HL-60 (cell line): Measurements from ENCODE around the gene SCD.

ENCODE experiments used
- DNase-seq, 2 experiments: peaks; one replicate each; pipeline ENCODE4 v3.0.0-alpha.2; 2010 to 2020; ENCODE audit warnings: low read depth in 1 of 2, low spot score in 1 of 2
- H3K27ac ChIP-seq: fragments of 250-450 bp; sonication (Bioruptor Pico); replicated peaks from 2 replicates; pipeline ENCODE4 v1.5.1; 2020; ENCODE audit warnings: mild to moderate bottlenecking, moderate library complexity
- H3K27me3 ChIP-seq: fragments of 250-450 bp; sonication (Bioruptor Pico); 2 replicates; pipeline ENCODE4 v1.5.1; 2021; ENCODE audit warnings: mild to moderate bottlenecking, moderate library complexity; ENCODE audit not compliant: insufficient read depth, poor library complexity, severe bottlenecking
- H3K4me3 ChIP-seq: replicated peaks from 2 replicates; pipeline ENCODE4 v1.5.1; 2011; ENCODE audit warnings: mild to moderate bottlenecking, control low read depth, low read length; ENCODE audit not compliant: insufficient read depth
- CTCF ChIP-seq: IDR thresholded peaks from one replicate; pipeline ENCODE4 v1.5.1; 2011; ENCODE audit warnings: low read length, control low read depth, inconsistent platforms; ENCODE audit not compliant: insufficient read depth
- GABPA ChIP-seq: IDR thresholded peaks from 2 replicates; pipeline ENCODE4 v1.6.1; 2012; ENCODE audit warnings: low read depth
- POLR2AphosphoS5 ChIP-seq: IDR thresholded peaks from 2 replicates; pipeline ENCODE4 v1.6.1; 2012; ENCODE audit warnings: low read depth
- SPI1 ChIP-seq: IDR thresholded peaks from 2 replicates; pipeline ENCODE4 v1.6.1; 2012; ENCODE audit warnings: low read depth, mild to moderate bottlenecking, borderline replicate concordance
- TF ChIP-seq, protein P1 (sequence below): IDR thresholded peaks from 2 replicates; pipeline ENCODE4 v1.6.1; 2012; ENCODE audit warnings: low read depth; ENCODE audit not compliant: insufficient replicate concordance

Gene SCD

DNA sequence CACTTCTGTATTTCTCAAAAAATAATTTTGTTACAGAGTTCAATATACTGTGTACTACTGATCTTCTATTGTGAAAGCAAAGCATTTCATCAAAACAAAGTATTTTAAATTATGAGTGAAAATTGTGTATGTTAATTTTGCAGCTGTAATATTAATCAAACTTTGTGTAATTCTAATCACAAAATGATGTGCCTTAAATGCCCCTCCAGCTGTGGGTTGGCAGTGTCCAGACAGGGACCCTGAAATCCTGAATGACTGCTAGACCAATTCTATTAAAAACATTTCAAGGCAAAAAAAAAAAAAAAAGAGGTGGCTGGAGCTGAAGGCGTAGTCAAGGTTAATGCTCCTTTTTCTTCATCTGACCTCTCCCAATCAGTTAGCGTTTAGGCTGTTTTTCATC lies 36.2 kb downstream of the SCD start:
- H3K4me3 ChIP-seq: no peak overlapping the region
- H3K27ac ChIP-seq: no peak overlapping the region
- TF ChIP-seq SPI1: no peak
- no peak for TF ChIP-seq CTCF
- no peak for TF ChIP-seq POLR2AphosphoS5
- TF ChIP-seq GABPA: no peak
- TF ChIP-seq, protein P1, sequence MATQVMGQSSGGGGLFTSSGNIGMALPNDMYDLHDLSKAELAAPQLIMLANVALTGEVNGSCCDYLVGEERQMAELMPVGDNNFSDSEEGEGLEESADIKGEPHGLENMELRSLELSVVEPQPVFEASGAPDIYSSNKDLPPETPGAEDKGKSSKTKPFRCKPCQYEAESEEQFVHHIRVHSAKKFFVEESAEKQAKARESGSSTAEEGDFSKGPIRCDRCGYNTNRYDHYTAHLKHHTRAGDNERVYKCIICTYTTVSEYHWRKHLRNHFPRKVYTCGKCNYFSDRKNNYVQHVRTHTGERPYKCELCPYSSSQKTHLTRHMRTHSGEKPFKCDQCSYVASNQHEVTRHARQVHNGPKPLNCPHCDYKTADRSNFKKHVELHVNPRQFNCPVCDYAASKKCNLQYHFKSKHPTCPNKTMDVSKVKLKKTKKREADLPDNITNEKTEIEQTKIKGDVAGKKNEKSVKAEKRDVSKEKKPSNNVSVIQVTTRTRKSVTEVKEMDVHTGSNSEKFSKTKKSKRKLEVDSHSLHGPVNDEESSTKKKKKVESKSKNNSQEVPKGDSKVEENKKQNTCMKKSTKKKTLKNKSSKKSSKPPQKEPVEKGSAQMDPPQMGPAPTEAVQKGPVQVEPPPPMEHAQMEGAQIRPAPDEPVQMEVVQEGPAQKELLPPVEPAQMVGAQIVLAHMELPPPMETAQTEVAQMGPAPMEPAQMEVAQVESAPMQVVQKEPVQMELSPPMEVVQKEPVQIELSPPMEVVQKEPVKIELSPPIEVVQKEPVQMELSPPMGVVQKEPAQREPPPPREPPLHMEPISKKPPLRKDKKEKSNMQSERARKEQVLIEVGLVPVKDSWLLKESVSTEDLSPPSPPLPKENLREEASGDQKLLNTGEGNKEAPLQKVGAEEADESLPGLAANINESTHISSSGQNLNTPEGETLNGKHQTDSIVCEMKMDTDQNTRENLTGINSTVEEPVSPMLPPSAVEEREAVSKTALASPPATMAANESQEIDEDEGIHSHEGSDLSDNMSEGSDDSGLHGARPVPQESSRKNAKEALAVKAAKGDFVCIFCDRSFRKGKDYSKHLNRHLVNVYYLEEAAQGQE: no peak
- DNase-seq: no peak
- H3K27me3 ChIP-seq: no peaks in the 10 kb centered on the region

DNA sequence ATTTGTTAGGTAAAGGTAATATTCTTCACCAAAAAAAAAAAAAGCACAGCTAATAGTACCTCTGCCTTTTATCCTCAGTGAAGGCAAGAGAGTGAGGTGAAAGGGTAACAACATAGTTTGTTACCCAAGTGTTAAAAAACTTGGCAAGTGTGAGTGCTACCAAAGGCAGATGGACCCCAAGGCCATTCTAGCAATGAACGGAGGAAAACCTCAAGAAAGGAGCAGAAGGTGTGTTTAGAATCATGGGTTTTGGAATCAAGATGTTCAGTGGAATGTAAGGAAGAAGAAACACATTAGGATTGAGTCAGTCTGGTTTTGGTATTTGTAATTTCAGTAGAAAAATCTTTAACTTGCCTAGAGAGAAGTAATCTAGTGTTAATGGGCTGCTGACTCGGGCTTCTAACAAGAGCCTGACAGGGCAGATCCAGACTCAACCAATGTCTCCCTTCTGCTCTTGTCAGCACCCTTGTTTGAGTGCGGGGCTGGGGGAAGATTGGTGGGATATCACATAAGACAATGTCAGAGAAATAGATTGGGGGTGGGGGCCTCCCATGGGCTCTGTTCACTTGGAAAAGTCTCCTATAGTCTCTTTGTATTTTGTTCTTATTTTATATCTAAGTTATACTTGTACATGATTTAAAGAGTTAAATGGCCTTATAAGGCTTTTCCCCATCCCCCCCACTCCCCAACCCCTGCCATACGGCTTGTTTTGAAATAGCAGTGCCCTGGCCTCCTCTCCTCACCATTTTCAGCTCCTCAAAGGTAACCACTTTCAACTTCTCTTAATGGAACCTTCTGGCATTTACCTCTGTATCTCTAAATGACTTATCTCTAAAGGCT lies 44.4 kb downstream of the SCD start:
- Histone ChIP-seq H3K27me3 (no peaks in the 10 kb centered on the region), H3K27ac (no peak overlapping the region), H3K4me3 (no peak overlapping the region)
- TF ChIP-seq GABPA (no peak), POLR2AphosphoS5 (no peak), SPI1 (no peak), CTCF (no peak)
- TF ChIP-seq, protein P1: no peak
- DNase-seq: no peak

GRCh38 chr10:100392686-100393003 lies 45.6 kb downstream of the SCD start:
- no peak overlapping the region for H3K4me3 ChIP-seq
- no peak for DNase-seq
- no peak for TF ChIP-seq SPI1
- TF ChIP-seq CTCF: no peak
- TF ChIP-seq GABPA: no peak
- TF ChIP-seq, protein P1: no peak
- TF ChIP-seq POLR2AphosphoS5: no peak
- no peaks in the 10 kb centered on the region for H3K27me3 ChIP-seq
- no peak overlapping the region for H3K27ac ChIP-seq
